Measurements from ENCODE around the gene ECI1.

ECI1 gene

GRCh38 chr16:2278956-2279800 lies 27.8 kb upstream of the ECI1 start:
- no peak overlapping the region for H3K4me3 ChIP-seq (ENCODE audit: low read length)
- no peak for DNase-seq (ENCODE audit: low read depth)
- TF ChIP-seq CTCF (conservative IDR thresholded peaks at IDR 0.05; ENCODE audit: low read depth, low read length): no peak

GRCh38 chr16:2278272-2278608 lies 26.9 kb upstream of the ECI1 start:
- H3K4me3 ChIP-seq (ENCODE audit: low read length): no peak overlapping the region
- DNase-seq (ENCODE audit: low read depth): no peak
- peak; percentile 12 for TF ChIP-seq CTCF (conservative IDR thresholded peaks at IDR 0.05; ENCODE audit: low read depth, low read length)

- H3K4me3 ChIP-seq (ENCODE audit: low read length): no peak overlapping the region
- TF ChIP-seq CTCF (conservative IDR thresholded peaks at IDR 0.05; ENCODE audit: low read depth, low read length): no peak
- DNase-seq (ENCODE audit: low read depth): no peak
These were observed 26.3 kb upstream of the ECI1 start for GRCh38 chr16:2277466-2278271.

GRCh38 chr16:2276368-2277195 lies 25.2 kb upstream of the ECI1 start:
- TF ChIP-seq CTCF (conservative IDR thresholded peaks at IDR 0.05; ENCODE audit: low read depth, low read length): no peak
- no peak for DNase-seq (ENCODE audit: low read depth)
- H3K4me3 ChIP-seq (ENCODE audit: low read length): no peak overlapping the region

GRCh38 chr16:2275476-2276367 lies 24.3 kb upstream of the ECI1 start:
- no peak for TF ChIP-seq CTCF (conservative IDR thresholded peaks at IDR 0.05; ENCODE audit: low read depth, low read length)
- DNase-seq (ENCODE audit: low read depth): no peak
- H3K4me3 ChIP-seq (ENCODE audit: low read length): no peak overlapping the region

- H3K4me3 ChIP-seq (ENCODE audit: low read length): no peak overlapping the region
- DNase-seq (ENCODE audit: low read depth): no peak
- no peak for TF ChIP-seq CTCF (conservative IDR thresholded peaks at IDR 0.05; ENCODE audit: low read depth, low read length)
These were observed 22.5 kb upstream of the ECI1 start for GRCh38 chr16:2273931-2274330.

All from retinal pigment epithelial cell (primary cell).